ENCODE results near the gene GPR132.

- TF ChIP-seq EZH2 (IDR thresholded peaks at IDR 0.05; ENCODE audit: low read depth), result no peak
- no peak for TF ChIP-seq CTCF (conservative IDR thresholded peaks at IDR 0.05)
These were observed 34.3 kb downstream of the GPR132 start for GRCh38 chr14:105030836-105031396.

Data from PC-9 (cell line).